GM23248 (cell line): Measurements from ENCODE around the gene ANKRD11.

ENCODE experiments used
- EZH2 ChIP-seq: fragments of 200-600 bp; sonication (generic); IDR thresholded peaks from 2 replicates; pipeline ENCODE4 v1.6.1; 2018; ENCODE audit warnings: antibody characterized with exemption, mild to moderate bottlenecking; ENCODE audit not compliant: insufficient read depth, poor library complexity, severe bottlenecking
- EZH2phosphoT487 ChIP-seq: fragments of 200-600 bp; sonication (generic); IDR thresholded peaks from 2 replicates; pipeline ENCODE4 v1.6.1; 2018; ENCODE audit warnings: antibody characterized with exemption, moderate library complexity, mild to moderate bottlenecking, low read depth; ENCODE audit not compliant: insufficient read depth

DNA sequence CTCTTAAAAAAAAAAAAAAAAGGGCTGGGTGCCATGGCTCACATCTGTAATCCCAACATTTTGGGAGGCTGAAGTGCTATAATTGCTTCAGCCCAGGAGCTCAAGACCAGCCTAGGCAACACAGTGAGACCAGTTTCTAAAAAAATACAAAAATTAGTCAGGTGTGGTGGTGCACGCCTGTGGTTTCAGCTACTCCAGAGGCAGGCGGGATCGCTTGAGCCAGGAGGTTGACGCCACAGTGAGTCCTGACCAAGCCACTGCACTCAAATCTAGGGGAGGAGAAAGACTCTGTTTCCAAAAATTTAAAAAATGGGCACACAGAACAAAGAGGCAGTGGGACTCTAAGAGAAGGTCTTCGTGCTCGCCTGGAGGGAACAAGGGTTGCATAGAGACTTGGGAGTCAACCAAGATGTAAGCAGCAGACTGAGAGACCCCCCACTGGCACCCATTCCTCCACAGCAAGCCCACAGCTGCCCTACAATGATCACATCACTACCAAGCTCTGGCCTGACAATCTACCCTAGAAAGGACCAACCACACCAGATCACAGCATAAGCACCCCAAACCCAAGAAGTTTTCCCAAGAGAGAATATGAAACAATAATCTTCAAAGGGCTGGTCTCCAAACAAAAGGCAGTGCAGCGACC is 121.6 kb downstream of the ANKRD11 start:
- TF ChIP-seq EZH2 (no peak), EZH2phosphoT487 (no peak)
